ENCODE data around the gene ASH1L.
"Not testable (repeated sequence)": the region's sequence is repeated elsewhere in the genome, so short reads cannot be mapped to it uniquely, and the experiment has no call there.

The ASH1L gene

DNA sequence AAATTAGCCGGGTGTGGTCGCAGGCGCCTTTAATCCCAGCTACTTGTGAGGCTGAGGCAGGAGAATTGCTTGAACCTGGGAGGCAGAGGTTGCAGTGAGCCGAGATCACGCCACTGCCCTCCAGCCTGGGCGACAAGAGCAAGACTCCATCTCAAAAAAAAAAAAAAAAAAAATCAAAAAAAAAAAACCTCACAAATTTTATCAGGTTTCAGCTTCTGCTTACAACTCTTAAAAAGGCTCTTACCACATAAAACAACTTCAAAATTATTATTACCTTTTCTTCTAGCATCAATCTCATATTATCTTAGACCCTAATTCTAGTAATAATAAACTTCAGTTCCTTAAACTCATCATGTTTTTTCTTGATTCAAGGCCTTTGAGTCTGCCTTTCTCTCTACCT, 120.2 kb downstream of the ASH1L start:
- H3K27me3 ChIP-seq (ENCODE audit: control insufficient read depth in 1 of 2, insufficient read depth in 2 of 2, low read length in 2 of 2); H3K9me3 ChIP-seq (ENCODE audit: control insufficient read depth in 2 of 2, low read length in 2 of 2); H3K27ac ChIP-seq (ENCODE audit: low read length); H3K4me3 ChIP-seq (ENCODE audit: low read length in 2 of 2); H3K4me1 ChIP-seq (ENCODE audit: control insufficient read depth, insufficient read depth, low read length); H3K9ac ChIP-seq (ENCODE audit: low read length in 2 of 2); H3K36me3 ChIP-seq (ENCODE audit: control insufficient read depth in 2 of 2, insufficient read depth in 2 of 2, low read length in 2 of 2): not testable (repeated sequence)

DNA sequence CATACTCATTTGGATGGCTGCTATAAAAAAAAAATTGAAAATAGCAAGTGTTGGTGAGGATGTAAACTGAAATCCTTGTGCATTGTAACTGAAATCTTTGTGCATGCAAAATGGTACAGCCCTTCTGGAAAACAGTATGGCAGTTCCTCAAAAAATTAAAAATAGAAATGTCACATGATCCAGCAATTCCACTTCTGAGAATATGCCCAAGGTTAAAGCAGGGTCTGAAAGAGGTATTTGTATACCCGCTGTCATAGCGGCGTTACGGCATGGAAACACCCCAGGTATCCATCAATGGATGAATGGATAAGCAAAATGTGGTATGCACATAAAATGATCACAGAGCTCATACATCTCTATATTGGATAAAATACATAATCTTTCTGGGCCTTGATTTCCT, 125.2 kb downstream of the ASH1L start:
- Histone ChIP-seq H3K9ac (ENCODE audit: low read length in 2 of 2) (no peak overlapping the region), H3K36me3 (ENCODE audit: control insufficient read depth in 2 of 2, insufficient read depth in 2 of 2, low read length in 2 of 2) (peaks cover 11 to 12% of the 10 kb centered on the region in 2 donors), H3K27me3 (ENCODE audit: control insufficient read depth in 1 of 2, insufficient read depth in 2 of 2, low read length in 2 of 2) (no peaks in the 10 kb centered on the region), H3K27ac (ENCODE audit: low read length) (no peak overlapping the region), H3K4me1 (ENCODE audit: control insufficient read depth, insufficient read depth, low read length) (no peaks in the 10 kb centered on the region), H3K9me3 (ENCODE audit: control insufficient read depth in 2 of 2, low read length in 2 of 2) (no peaks in the 10 kb centered on the region), H3K4me3 (ENCODE audit: low read length in 2 of 2) (no peak overlapping the region)

DNA sequence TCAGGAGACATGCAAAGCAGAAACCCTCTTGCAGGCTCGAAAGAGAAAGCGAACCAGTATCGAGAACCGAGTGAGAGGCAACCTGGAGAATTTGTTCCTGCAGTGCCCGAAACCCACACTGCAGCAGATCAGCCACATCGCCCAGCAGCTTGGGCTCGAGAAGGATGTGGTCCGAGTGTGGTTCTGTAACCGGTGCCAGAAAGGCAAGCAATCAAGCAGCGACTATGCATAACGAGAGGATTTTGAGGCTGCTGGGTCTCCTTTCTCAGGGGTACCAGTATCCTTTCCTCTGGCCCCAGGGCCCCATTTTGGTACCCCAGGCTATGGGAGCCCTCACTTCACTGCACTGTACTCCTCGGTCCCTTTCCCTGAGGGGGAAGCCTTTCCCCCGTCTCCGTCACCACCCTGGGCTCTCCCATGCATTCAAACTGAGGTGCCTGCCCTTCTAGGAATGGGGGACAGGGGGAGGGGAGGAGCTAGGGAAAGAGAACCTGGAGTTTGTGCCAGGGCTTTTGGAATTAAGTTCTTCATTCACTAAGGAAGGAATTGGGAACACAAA, 128.7 kb downstream of the ASH1L start:
- not testable (repeated sequence) for H3K27ac ChIP-seq (ENCODE audit: low read length); H3K4me1 ChIP-seq (ENCODE audit: control insufficient read depth, insufficient read depth, low read length); H3K9ac ChIP-seq (ENCODE audit: low read length in 2 of 2); H3K27me3 ChIP-seq (ENCODE audit: control insufficient read depth in 1 of 2, insufficient read depth in 2 of 2, low read length in 2 of 2); H3K4me3 ChIP-seq (ENCODE audit: low read length in 2 of 2); H3K9me3 ChIP-seq (ENCODE audit: control insufficient read depth in 2 of 2, low read length in 2 of 2)
- peaks cover 11 to 12% of the 10 kb centered on the region in 2 donors for H3K36me3 ChIP-seq (ENCODE audit: control insufficient read depth in 2 of 2, insufficient read depth in 2 of 2, low read length in 2 of 2)

DNA sequence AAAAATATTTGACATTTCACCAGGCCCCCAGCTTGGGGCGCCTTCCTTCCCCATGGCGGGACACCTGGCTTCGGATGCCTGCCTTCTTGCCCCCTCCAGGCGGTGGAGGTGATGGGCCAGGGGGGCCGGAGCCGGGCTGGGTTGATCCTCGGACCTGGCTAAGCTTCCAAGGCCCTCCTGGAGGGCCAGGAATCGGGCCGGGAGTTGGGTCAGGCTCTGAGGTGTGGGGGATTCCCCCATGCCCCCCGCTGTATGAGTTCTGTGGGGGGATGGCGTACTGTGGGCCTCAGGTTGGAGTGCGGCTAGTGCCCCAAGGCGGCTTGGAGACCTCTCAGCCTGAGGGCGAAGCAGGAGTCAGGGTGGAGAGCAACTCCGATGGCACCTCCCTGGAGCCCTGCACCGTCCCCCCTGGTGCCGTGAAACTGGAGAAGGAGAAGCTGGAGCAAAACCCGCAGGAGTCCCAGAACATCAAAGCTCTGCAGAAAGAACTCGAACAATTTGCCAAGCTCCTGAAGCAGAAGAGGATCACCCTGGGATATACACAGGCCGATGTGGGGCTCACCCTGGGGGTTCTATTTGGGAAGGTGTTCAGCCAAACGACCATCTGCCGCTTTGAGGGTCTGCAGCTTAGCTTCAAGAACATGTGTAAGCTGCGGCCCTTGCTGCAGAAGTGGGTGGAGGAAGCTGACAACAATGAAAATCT, 129.3 kb downstream of the ASH1L start:
- not testable (repeated sequence) for H3K9ac ChIP-seq (ENCODE audit: low read length in 2 of 2); H3K36me3 ChIP-seq (ENCODE audit: control insufficient read depth in 2 of 2, insufficient read depth in 2 of 2, low read length in 2 of 2)

DNA sequence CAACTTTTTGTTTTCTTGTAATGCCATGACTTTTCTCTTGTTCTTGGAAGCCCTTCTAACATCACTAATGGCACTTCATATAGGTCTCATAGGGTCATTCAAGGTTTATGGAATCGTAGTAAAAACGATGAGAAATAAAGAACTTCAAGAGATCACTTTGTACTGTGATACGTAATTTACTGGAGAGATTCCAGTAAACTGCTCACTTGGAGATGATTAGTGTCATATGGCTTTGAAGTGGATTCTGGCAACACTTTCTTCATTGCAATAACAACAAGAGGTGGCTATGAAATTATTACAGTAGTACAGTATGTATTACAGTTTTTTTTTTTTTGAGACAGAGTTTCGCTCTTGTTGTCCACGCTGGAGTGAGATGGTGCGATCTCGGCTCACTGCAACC, 138.5 kb downstream of the ASH1L start:
- Histone ChIP-seq H3K4me1 (ENCODE audit: control insufficient read depth, insufficient read depth, low read length) (no peaks in the 10 kb centered on the region), H3K36me3 (ENCODE audit: control insufficient read depth in 2 of 2, insufficient read depth in 2 of 2, low read length in 2 of 2) (no peaks in the 10 kb centered on the region), H3K4me3 (ENCODE audit: low read length in 2 of 2) (no peak overlapping the region), H3K9ac (ENCODE audit: low read length in 2 of 2) (no peak overlapping the region), H3K9me3 (ENCODE audit: control insufficient read depth in 2 of 2, low read length in 2 of 2) (peaks cover 0 to 3% of the 10 kb centered on the region in 2 donors), H3K27ac (ENCODE audit: low read length) (no peak overlapping the region), H3K27me3 (ENCODE audit: control insufficient read depth in 1 of 2, insufficient read depth in 2 of 2, low read length in 2 of 2) (no peaks in the 10 kb centered on the region)

More for the DNA sequence above, 129.3 kb downstream of the ASH1L start:
- not testable (repeated sequence) for H3K4me1 ChIP-seq (ENCODE audit: control insufficient read depth, insufficient read depth, low read length); H3K27ac ChIP-seq (ENCODE audit: low read length); H3K27me3 ChIP-seq (ENCODE audit: control insufficient read depth in 1 of 2, insufficient read depth in 2 of 2, low read length in 2 of 2); H3K4me3 ChIP-seq (ENCODE audit: low read length in 2 of 2); H3K9me3 ChIP-seq (ENCODE audit: control insufficient read depth in 2 of 2, low read length in 2 of 2)

DNA sequence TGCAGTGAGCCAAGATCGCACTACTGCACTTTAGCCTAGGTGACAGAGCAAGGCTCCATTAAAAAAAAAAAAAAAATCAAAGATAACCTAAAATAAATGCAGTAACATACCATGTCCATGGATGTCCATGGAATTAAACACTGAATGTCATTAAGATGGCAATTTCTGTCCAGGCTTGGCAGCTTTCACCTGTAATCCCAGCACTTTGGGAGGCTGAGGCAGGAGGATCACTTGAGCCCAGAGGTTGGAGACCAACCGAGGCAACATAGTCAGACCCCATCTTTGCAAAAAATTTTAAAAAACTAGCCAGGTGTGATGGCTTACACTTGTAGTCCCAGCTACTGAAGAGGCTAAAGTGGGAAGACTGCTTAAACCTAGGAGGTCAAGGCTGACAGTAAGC, 141.8 kb downstream of the ASH1L start:
- Histone ChIP-seq H3K27ac (ENCODE audit: low read length) (no peak overlapping the region), H3K4me1 (ENCODE audit: control insufficient read depth, insufficient read depth, low read length) (no peaks in the 10 kb centered on the region), H3K9ac (ENCODE audit: low read length in 2 of 2) (no peak overlapping the region), H3K27me3 (ENCODE audit: control insufficient read depth in 1 of 2, insufficient read depth in 2 of 2, low read length in 2 of 2) (no peaks in the 10 kb centered on the region), H3K36me3 (ENCODE audit: control insufficient read depth in 2 of 2, insufficient read depth in 2 of 2, low read length in 2 of 2) (no peaks in the 10 kb centered on the region), H3K4me3 (ENCODE audit: low read length in 2 of 2) (no peak overlapping the region), H3K9me3 (ENCODE audit: control insufficient read depth in 2 of 2, low read length in 2 of 2) (peaks cover 0 to 3% of the 10 kb centered on the region in 2 donors)

DNA sequence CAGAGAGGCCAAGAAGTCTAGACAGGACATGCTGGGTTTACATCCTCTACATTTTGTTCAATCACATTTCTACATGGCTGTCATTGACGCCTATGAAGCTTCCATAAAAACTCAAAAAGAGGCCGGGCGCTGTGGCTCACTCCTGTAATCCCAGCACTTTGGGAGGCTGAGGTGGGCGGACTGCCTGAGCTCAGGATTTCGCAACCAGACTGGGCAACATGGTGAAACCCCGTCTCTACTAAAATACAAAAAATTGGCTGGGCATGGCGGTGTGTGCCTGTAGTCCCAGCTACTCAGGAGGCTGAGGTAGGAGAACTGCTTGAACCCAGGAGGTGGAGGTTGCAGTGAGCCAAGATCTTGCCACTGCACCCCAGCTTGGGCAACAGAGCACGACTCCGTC, 150.8 kb downstream of the ASH1L start:
- not testable (repeated sequence) for H3K27ac ChIP-seq (ENCODE audit: low read length); H3K27me3 ChIP-seq (ENCODE audit: control insufficient read depth in 1 of 2, insufficient read depth in 2 of 2, low read length in 2 of 2); H3K4me3 ChIP-seq (ENCODE audit: low read length in 2 of 2); H3K9ac ChIP-seq (ENCODE audit: low read length in 2 of 2); H3K9me3 ChIP-seq (ENCODE audit: control insufficient read depth in 2 of 2, low read length in 2 of 2); H3K4me1 ChIP-seq (ENCODE audit: control insufficient read depth, insufficient read depth, low read length)
- H3K36me3 ChIP-seq (ENCODE audit: control insufficient read depth in 2 of 2, insufficient read depth in 2 of 2, low read length in 2 of 2), result peaks cover 4 to 13% of the 10 kb centered on the region in 2 donors

DNA sequence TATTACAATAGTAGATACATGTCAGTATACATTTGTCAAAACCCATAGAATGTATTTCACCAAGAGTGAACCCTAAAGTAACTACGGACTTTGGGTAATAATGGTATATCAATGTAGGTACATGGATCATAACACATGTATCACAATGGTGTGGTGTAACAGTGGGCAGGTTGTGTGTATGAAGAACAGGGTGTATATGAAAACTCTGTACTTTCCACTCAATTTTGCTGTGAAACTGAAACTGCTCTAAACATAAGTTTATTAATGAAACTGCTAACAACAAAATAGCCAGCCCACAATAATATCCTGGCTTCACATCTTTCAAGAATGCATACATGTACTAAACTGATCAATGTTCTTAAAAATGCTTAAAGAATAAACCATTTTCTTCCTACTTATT, 151.7 kb downstream of the ASH1L start:
- Histone ChIP-seq H3K4me1 (ENCODE audit: control insufficient read depth, insufficient read depth, low read length) (no peaks in the 10 kb centered on the region), H3K9me3 (ENCODE audit: control insufficient read depth in 2 of 2, low read length in 2 of 2) (no peaks in the 10 kb centered on the region), H3K36me3 (ENCODE audit: control insufficient read depth in 2 of 2, insufficient read depth in 2 of 2, low read length in 2 of 2) (peaks cover 4 to 13% of the 10 kb centered on the region in 2 donors), H3K9ac (ENCODE audit: low read length in 2 of 2) (no peak overlapping the region), H3K27me3 (ENCODE audit: control insufficient read depth in 1 of 2, insufficient read depth in 2 of 2, low read length in 2 of 2) (no peaks in the 10 kb centered on the region), H3K4me3 (ENCODE audit: low read length in 2 of 2) (no peak overlapping the region), H3K27ac (ENCODE audit: low read length) (no peak overlapping the region)

DNA sequence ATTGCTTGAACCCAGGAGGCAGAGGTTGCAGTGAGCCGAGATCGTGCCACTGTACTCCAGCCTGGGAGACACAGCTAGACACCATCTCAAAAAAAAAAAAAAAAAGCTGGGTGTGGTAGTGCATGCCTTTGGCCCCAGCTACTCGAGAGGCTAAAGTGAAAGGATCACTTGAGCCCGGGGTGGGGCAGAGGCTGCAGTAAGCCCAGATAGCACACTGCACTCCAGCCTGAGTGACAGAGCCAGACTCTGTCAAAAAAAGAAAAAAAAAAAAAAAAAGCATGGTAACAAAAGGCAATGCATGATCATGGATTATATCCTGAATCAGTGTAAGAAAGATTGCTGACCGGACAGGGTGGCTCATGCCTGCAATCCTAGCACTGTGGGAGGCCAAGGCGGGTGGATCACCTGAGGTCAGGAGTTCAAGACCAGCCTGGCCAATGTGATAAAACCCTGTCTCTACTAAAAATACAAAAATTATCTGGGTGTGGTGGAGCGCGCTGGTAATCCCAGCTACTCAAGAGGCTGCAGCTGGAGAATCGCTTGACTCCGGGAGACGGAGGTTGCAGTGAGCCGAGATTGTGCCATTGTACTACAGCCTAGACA, 165.6 kb downstream of the ASH1L start:
- H3K36me3 ChIP-seq (ENCODE audit: control insufficient read depth in 2 of 2, insufficient read depth in 2 of 2, low read length in 2 of 2), result peaks cover 8 to 21% of the 10 kb centered on the region in 2 donors
- H3K4me1 ChIP-seq (ENCODE audit: control insufficient read depth, insufficient read depth, low read length), result no peaks in the 10 kb centered on the region
- no peaks in the 10 kb centered on the region for H3K27me3 ChIP-seq (ENCODE audit: control insufficient read depth in 1 of 2, insufficient read depth in 2 of 2, low read length in 2 of 2)
- H3K9ac ChIP-seq (ENCODE audit: low read length in 2 of 2), result no peak overlapping the region
- no peak overlapping the region for H3K4me3 ChIP-seq (ENCODE audit: low read length in 2 of 2)
- H3K27ac ChIP-seq (ENCODE audit: low read length), result no peak overlapping the region
- H3K9me3 ChIP-seq (ENCODE audit: control insufficient read depth in 2 of 2, low read length in 2 of 2), result no peaks in the 10 kb centered on the region

DNA sequence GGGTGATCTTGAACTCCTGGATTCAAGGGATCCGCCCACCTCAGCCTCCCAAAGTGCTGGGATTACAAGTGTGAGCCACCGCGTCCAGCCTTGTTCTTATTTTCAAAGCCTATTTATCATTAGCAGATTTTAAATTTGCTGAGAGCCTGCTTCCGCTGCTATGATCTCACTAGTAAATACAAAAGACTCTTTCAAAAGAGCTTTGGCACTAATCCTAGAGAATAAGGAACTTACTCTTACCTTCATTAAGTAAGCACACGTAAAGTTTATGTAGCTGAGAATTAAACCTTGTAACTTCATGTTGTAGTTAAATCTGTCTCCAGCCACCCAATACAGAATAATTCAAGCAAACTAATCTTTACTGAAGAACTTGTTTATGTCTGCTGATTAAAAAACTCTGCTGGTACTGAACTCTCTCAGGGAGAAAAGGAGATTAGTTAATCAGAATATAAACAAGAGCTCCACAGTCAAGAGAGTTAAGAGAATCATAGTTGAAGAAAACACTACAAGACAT, 169.6 kb downstream of the ASH1L start:
- Histone ChIP-seq H3K36me3 (ENCODE audit: control insufficient read depth in 2 of 2, insufficient read depth in 2 of 2, low read length in 2 of 2) (peaks cover 11 to 22% of the 10 kb centered on the region in 2 donors), H3K4me1 (ENCODE audit: control insufficient read depth, insufficient read depth, low read length) (no peaks in the 10 kb centered on the region), H3K4me3 (ENCODE audit: low read length in 2 of 2) (no peak overlapping the region), H3K9me3 (ENCODE audit: control insufficient read depth in 2 of 2, low read length in 2 of 2) (no peaks in the 10 kb centered on the region), H3K27me3 (ENCODE audit: control insufficient read depth in 1 of 2, insufficient read depth in 2 of 2, low read length in 2 of 2) (no peaks in the 10 kb centered on the region), H3K9ac (ENCODE audit: low read length in 2 of 2) (no peak overlapping the region), H3K27ac (ENCODE audit: low read length) (no peak overlapping the region)

DNA sequence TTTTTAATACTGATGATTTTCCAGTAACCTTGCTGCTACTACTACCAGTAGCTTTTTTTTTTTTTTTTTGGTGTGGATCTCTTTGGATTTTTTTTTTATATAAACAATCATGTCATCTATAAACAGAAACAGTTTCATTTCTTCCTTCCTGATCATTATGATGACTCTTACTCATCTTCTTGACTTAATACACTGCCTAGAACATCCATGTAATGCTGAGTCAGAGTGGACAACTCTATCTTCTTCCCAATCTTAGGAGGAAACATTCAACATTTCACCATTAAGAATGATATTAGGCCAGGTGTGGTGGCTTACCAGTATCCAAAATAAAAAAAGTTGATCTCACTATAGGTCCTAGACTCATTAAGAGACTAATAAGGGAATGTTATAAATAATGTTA, 172.8 kb downstream of the ASH1L start:
- Histone ChIP-seq H3K4me1 (ENCODE audit: control insufficient read depth, insufficient read depth, low read length) (no peaks in the 10 kb centered on the region), H3K27ac (ENCODE audit: low read length) (no peak overlapping the region), H3K4me3 (ENCODE audit: low read length in 2 of 2) (no peak overlapping the region), H3K36me3 (ENCODE audit: control insufficient read depth in 2 of 2, insufficient read depth in 2 of 2, low read length in 2 of 2) (peaks cover 12 to 24% of the 10 kb centered on the region in 2 donors), H3K9ac (ENCODE audit: low read length in 2 of 2) (no peak overlapping the region), H3K9me3 (ENCODE audit: control insufficient read depth in 2 of 2, low read length in 2 of 2) (no peaks in the 10 kb centered on the region), H3K27me3 (ENCODE audit: control insufficient read depth in 1 of 2, insufficient read depth in 2 of 2, low read length in 2 of 2) (no peaks in the 10 kb centered on the region)

All from stomach smooth muscle (tissue), 2 donors.